MM.1S (cell line): Measurements from ENCODE around the gene FUT8.
A peak's percentile ranks its signal among the peaks of the same experiment; 100 is the strongest.

ENCODE experiments used
- DNase-seq: peaks from one replicate; pipeline ENCODE4 v3.0.0-alpha.2; 2015
- H2AFZ ChIP-seq: fragments of 300-600 bp; sonication (generic); 2 replicates; pipeline ENCODE4 v1.6.0; 2016; ENCODE audit warnings: antibody characterized with exemption, low read length
- H3F3A ChIP-seq: fragments of 300-600 bp; sonication (generic); 2 replicates; pipeline ENCODE4 v1.6.1; 2016; ENCODE audit warnings: mild to moderate bottlenecking, antibody characterized with exemption, low read length, moderate library complexity, mixed read lengths; ENCODE audit not compliant: insufficient read depth
- H3K27ac ChIP-seq: fragments of 300-600 bp; sonication (generic); 2 replicates; pipeline ENCODE4 v1.5.1; 2016; ENCODE audit warnings: mild to moderate bottlenecking, low read length
- H3K27me3 ChIP-seq: fragments of 300-600 bp; sonication (generic); replicated peaks from 2 replicates; pipeline ENCODE4 v1.6.0; 2016; ENCODE audit warnings: low read length; ENCODE audit not compliant: insufficient read depth
- H3K36me3 ChIP-seq: fragments of 300-600 bp; sonication (generic); replicated peaks from 2 replicates; pipeline ENCODE4 v1.6.1; 2016; ENCODE audit warnings: mild to moderate bottlenecking, low read length, mixed read lengths; ENCODE audit not compliant: insufficient read depth
- H3K4me1 ChIP-seq: fragments of 300-600 bp; sonication (generic); 2 replicates; pipeline ENCODE4 v1.6.1; 2016; ENCODE audit warnings: low read length, mixed read lengths
- H3K4me2 ChIP-seq: fragments of 300-600 bp; sonication (generic); 2 replicates; pipeline ENCODE4 v1.6.0; 2016; ENCODE audit warnings: low read depth, low read length
- H3K4me3 ChIP-seq: fragments of 300-600 bp; sonication (generic); 2 replicates; pipeline ENCODE4 v1.5.1; 2016; ENCODE audit warnings: low read length, mixed read lengths
- H3K79me2 ChIP-seq: fragments of 300-600 bp; sonication (generic); 2 replicates; pipeline ENCODE4 v1.6.1; 2016; ENCODE audit warnings: mixed run types, low read length, mixed read lengths
- H3K9ac ChIP-seq: fragments of 300-600 bp; sonication (generic); 2 replicates; pipeline ENCODE4 v1.6.1; 2016; ENCODE audit warnings: low read length, mixed read lengths
- H3K9me2 ChIP-seq: fragments of 300-600 bp; sonication (generic); replicated peaks from 2 replicates; pipeline ENCODE4 v1.6.1; 2016; ENCODE audit warnings: mild to moderate bottlenecking, low read length, mixed read lengths; ENCODE audit not compliant: insufficient read depth
- H3K9me3 ChIP-seq: fragments of 300-600 bp; sonication (generic); replicated peaks from 2 replicates; pipeline ENCODE4 v1.6.1; 2016; ENCODE audit warnings: mild to moderate bottlenecking, low read length, mixed read lengths; ENCODE audit not compliant: insufficient read depth
- H4K20me1 ChIP-seq: fragments of 300-600 bp; sonication (generic); 2 replicates; pipeline ENCODE4 v1.6.1; 2016; ENCODE audit warnings: mild to moderate bottlenecking, low read length, moderate library complexity, mixed read lengths; ENCODE audit not compliant: insufficient read depth
- CTCF ChIP-seq: fragments of 300-600 bp; sonication (generic); IDR thresholded peaks from 2 replicates; pipeline ENCODE4 v1.5.1; 2016; ENCODE audit warnings: antibody characterized with exemption, low read length, mixed read lengths
- EZH2 ChIP-seq: fragments of 300-600 bp; sonication (generic); optimal IDR thresholded peaks from 2 replicates; pipeline ENCODE3; 2017; ENCODE audit warnings: low read depth, mild to moderate bottlenecking, antibody characterized with exemption, low read length, mixed read lengths
- EZH2phosphoT487 ChIP-seq: fragments of 300-600 bp; sonication (generic); IDR thresholded peaks from 2 replicates; pipeline ENCODE4 v1.6.1; 2018; ENCODE audit warnings: antibody characterized with exemption, low read length

FUT8 gene

GRCh38 chr14:65658202-65658601 lies 245.7 kb downstream of the FUT8 start:
- no peak for TF ChIP-seq CTCF
- no peak for TF ChIP-seq EZH2
- no peak for TF ChIP-seq EZH2phosphoT487
- no peaks in the 10 kb centered on the region for H3K27me3 ChIP-seq
- no peak overlapping the region for H3K9ac ChIP-seq
- no peaks in the 10 kb centered on the region for H3K36me3 ChIP-seq
- no peak for DNase-seq
- H3F3A ChIP-seq, result no peaks in the 10 kb centered on the region
- H3K79me2 ChIP-seq, result no peaks in the 10 kb centered on the region
- H4K20me1 ChIP-seq, result no peaks in the 10 kb centered on the region
- no peak overlapping the region for H3K27ac ChIP-seq
- no peaks in the 10 kb centered on the region for H3K4me1 ChIP-seq
- no peaks in the 10 kb centered on the region for H3K9me3 ChIP-seq
- H3K4me2 ChIP-seq, result no peak overlapping the region
- no peak overlapping the region for H3K4me3 ChIP-seq
- no peaks in the 10 kb centered on the region for H3K9me2 ChIP-seq
- H2AFZ ChIP-seq, result no peak overlapping the region

- Histone ChIP-seq H3K27ac (no peak overlapping the region), H3K9ac (no peak overlapping the region), H3K36me3 (no peaks in the 10 kb centered on the region), H3K9me3 (no peaks in the 10 kb centered on the region), H2AFZ (no peak overlapping the region), H4K20me1 (no peaks in the 10 kb centered on the region), H3K4me1 (peaks cover 4% of the 10 kb centered on the region; the same call in 1 of the 2 replicates), H3K79me2 (no peaks in the 10 kb centered on the region), H3K27me3 (no peaks in the 10 kb centered on the region), H3K4me2 (no peak overlapping the region), H3K4me3 (no peak overlapping the region), H3K9me2 (no peaks in the 10 kb centered on the region), H3F3A (no peaks in the 10 kb centered on the region)
- DNase-seq, result no peak
- TF ChIP-seq EZH2, result no peak
- TF ChIP-seq CTCF, result no peak
- no peak for TF ChIP-seq EZH2phosphoT487
Observed at GRCh38 chr14:65661865-65662264, 249.3 kb downstream of the FUT8 start.

- Histone ChIP-seq H3K27ac (no peak overlapping the region), H3K4me1 (peaks cover 4% of the 10 kb centered on the region; the same call in 1 of the 2 replicates), H3K9ac (no peak overlapping the region), H3K9me3 (no peaks in the 10 kb centered on the region), H2AFZ (no peak overlapping the region), H3K4me2 (no peak overlapping the region), H4K20me1 (no peaks in the 10 kb centered on the region), H3K9me2 (no peaks in the 10 kb centered on the region), H3F3A (no peaks in the 10 kb centered on the region), H3K4me3 (no peak overlapping the region), H3K36me3 (no peaks in the 10 kb centered on the region), H3K79me2 (no peaks in the 10 kb centered on the region), H3K27me3 (no peaks in the 10 kb centered on the region)
- no peak for TF ChIP-seq EZH2
- TF ChIP-seq CTCF, result no peak
- no peak for TF ChIP-seq EZH2phosphoT487
- DNase-seq, result peak; percentile 7
Observed at GRCh38 chr14:65664436-65664835, 251.9 kb downstream of the FUT8 start.
